ENCODE measurements around the gene IGFBPL1. TPM values are rescaled to one million over a fixed set of nuclear protein-coding genes. Genes with fewer than 3 reads are reported as not detected.
A peak's percentile ranks its signal among the peaks of the same experiment; 100 is the strongest.

The IGFBPL1 gene
- total RNA-seq, 1 donor from 2014 or later: 26.6 TPM

DNA sequence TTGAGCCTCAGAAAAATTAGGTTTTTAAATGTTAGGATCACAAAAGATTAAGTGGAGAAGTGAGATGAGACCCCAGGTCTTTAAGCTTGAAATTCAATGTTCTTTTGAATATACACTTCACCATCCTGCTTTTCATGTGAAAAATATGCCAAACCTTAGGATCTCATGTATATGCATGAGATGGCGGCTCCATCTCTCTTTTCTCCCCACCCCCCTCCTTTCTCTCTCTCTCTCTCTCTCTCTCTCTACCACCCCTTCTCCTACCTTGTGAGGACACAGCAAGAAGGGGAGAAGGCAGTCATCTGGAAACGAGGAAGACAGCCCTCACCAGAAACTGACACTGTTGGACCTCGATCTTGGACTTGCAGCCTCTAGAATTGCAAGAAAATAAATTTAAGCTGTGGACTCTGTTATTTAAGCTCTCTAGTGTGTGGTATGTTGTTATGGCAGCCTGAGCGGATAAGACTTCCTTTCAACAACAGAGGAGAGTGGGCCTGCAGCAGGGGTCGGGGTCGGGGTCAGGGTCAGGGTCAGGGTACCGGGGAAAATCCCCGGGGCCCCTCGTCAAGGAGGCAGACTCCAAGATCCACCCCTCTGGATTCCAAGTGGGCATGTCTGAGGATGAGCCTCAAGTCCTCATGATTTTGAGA lies 48.1 kb downstream of the IGFBPL1 start:
- Histone ChIP-seq H3K36me3 (no peaks in the 10 kb centered on the region), H3K4me1 (peaks cover 20% of the 10 kb centered on the region), H2AFZ (replicated peaks) (no peak overlapping the region), H3K9me3 (ENCODE audit: low read depth) (no peaks in the 10 kb centered on the region), H4K20me1 (ENCODE audit: low read depth) (no peaks in the 10 kb centered on the region), H3F3A (ENCODE audit: low read depth) (peaks cover 18% of the 10 kb centered on the region), H3K79me2 (ENCODE audit: low read depth) (no peaks in the 10 kb centered on the region), H3K9ac (no peak overlapping the region), H3K4me2 (no peak overlapping the region), H3K4me3 (no peak overlapping the region), H3K27me3 (no peaks in the 10 kb centered on the region), H3K27ac (no peak overlapping the region)
- Mint-ChIP-seq H3K36me3 (no peaks in the 10 kb centered on the region), H3K27ac (peak overlapping the region; percentile 94), H3K4me3 (peak overlapping the region; percentile 57), H3K9me3 (no peaks in the 10 kb centered on the region), H3K27me3 (ENCODE audit: insufficient read depth, low read depth) (peaks cover 12% of the 10 kb centered on the region), H3K4me1 (peaks cover 45% of the 10 kb centered on the region)
- TF ChIP-seq EZH2 (IDR thresholded peaks at IDR 0.05) (no peak), EZH2phosphoT487 (IDR thresholded peaks at IDR 0.05) (no peak)
- TF ChIP-seq, protein P1, sequence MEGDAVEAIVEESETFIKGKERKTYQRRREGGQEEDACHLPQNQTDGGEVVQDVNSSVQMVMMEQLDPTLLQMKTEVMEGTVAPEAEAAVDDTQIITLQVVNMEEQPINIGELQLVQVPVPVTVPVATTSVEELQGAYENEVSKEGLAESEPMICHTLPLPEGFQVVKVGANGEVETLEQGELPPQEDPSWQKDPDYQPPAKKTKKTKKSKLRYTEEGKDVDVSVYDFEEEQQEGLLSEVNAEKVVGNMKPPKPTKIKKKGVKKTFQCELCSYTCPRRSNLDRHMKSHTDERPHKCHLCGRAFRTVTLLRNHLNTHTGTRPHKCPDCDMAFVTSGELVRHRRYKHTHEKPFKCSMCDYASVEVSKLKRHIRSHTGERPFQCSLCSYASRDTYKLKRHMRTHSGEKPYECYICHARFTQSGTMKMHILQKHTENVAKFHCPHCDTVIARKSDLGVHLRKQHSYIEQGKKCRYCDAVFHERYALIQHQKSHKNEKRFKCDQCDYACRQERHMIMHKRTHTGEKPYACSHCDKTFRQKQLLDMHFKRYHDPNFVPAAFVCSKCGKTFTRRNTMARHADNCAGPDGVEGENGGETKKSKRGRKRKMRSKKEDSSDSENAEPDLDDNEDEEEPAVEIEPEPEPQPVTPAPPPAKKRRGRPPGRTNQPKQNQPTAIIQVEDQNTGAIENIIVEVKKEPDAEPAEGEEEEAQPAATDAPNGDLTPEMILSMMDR (IDR thresholded peaks at IDR 0.05): no peak
- DNase-seq (ENCODE audit: low spot score): no peak

DNA sequence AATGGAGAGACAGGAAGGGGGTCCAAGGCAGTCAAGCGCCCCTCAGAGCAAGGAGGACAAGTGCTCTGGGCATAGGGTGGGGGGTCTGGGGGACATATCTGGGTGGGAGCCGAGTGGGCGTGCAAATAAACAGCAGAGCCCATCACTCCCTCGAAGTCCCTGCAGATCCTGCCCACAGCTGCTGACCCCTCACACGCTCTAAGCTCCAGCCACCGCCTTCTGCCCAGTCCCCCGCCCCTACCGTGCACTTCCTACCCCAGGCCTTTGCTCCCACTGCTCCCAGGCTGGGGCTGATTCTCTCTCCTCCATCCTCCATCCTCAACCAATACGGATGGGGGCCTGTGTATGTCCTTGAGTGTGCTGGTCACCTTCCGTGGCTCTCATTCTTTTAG lies 48.7 kb downstream of the IGFBPL1 start:
- Histone ChIP-seq H3K9ac (no peak overlapping the region), H4K20me1 (ENCODE audit: low read depth) (no peaks in the 10 kb centered on the region), H3K4me2 (no peak overlapping the region), H3K27me3 (no peaks in the 10 kb centered on the region), H3F3A (ENCODE audit: low read depth) (peaks cover 12% of the 10 kb centered on the region), H3K4me3 (no peak overlapping the region), H3K79me2 (ENCODE audit: low read depth) (no peaks in the 10 kb centered on the region), H3K4me1 (peaks cover 15% of the 10 kb centered on the region), H2AFZ (replicated peaks) (no peak overlapping the region), H3K27ac (no peak overlapping the region), H3K9me3 (ENCODE audit: low read depth) (no peaks in the 10 kb centered on the region), H3K36me3 (no peaks in the 10 kb centered on the region)
- Mint-ChIP-seq H3K4me1 (peaks cover 39% of the 10 kb centered on the region), H3K27me3 (ENCODE audit: insufficient read depth, low read depth) (peaks cover 17% of the 10 kb centered on the region), H3K27ac (no peak overlapping the region), H3K36me3 (no peaks in the 10 kb centered on the region), H3K9me3 (no peaks in the 10 kb centered on the region), H3K4me3 (peak overlapping the region; percentile 15)
- DNase-seq (ENCODE audit: low spot score): no peak
- TF ChIP-seq EZH2 (IDR thresholded peaks at IDR 0.05): no peak
- TF ChIP-seq EZH2phosphoT487 (IDR thresholded peaks at IDR 0.05): no peak
- TF ChIP-seq, protein P1 (IDR thresholded peaks at IDR 0.05): no peak

DNA sequence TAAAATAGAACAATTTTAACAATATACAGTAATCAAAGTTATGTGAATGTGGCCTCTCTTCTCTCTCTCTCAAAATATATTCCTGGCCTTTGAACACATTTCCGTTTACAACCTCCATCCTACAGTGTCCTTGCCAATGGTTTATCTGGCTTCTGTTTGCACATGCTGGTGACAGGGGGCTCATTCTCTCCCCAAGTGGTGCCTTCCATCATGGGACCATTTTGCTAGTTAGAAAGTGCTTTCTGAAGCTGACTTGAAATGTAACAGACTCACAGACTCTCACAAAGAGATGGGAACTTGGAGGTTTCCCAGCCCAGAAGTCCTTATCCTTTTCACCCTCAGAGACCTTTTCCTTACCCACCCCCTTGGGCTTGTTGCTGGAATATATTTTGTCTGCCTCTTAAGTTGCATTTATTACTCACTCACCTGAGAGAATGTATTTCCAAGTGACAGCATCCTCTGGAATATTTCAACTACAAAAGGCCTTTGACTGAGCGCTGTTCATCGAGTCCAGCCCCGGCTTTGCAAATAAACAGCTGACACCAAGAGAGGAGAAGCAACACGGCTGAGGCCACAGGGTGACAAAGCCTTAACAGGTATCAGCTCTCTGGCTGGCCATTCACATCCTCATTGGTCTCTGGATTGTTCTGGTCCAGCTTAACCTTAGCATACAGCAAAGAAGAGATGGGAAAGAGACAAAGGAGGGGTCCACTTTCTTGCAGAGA lies 49.2 kb downstream of the IGFBPL1 start:
- Histone ChIP-seq H3K9me3 (ENCODE audit: low read depth) (no peaks in the 10 kb centered on the region), H3F3A (ENCODE audit: low read depth) (peaks cover 6% of the 10 kb centered on the region), H3K36me3 (no peaks in the 10 kb centered on the region), H2AFZ (replicated peaks) (no peak overlapping the region), H3K27ac (no peak overlapping the region), H4K20me1 (ENCODE audit: low read depth) (no peaks in the 10 kb centered on the region), H3K9ac (no peak overlapping the region), H3K4me3 (no peak overlapping the region), H3K79me2 (ENCODE audit: low read depth) (no peaks in the 10 kb centered on the region), H3K27me3 (no peaks in the 10 kb centered on the region), H3K4me2 (no peak overlapping the region), H3K4me1 (peaks cover 9% of the 10 kb centered on the region)
- Mint-ChIP-seq H3K9me3 (no peaks in the 10 kb centered on the region), H3K27ac (peak overlapping the region; percentile 61), H3K36me3 (no peaks in the 10 kb centered on the region), H3K4me1 (peaks cover 34% of the 10 kb centered on the region), H3K4me3 (no peak overlapping the region), H3K27me3 (ENCODE audit: insufficient read depth, low read depth) (peaks cover 15% of the 10 kb centered on the region)
- DNase-seq (ENCODE audit: low spot score): no peak
- TF ChIP-seq, protein P1 (IDR thresholded peaks at IDR 0.05): no peak
- TF ChIP-seq EZH2 (IDR thresholded peaks at IDR 0.05) (no peak), EZH2phosphoT487 (IDR thresholded peaks at IDR 0.05) (no peak)

All from neural progenitor cell (in vitro differentiated cells).